ENCODE data around the gene TMEM94.
A peak's percentile ranks its signal among the peaks of the same experiment; 100 is the strongest.
"Not testable (repeated sequence)": the region's sequence is repeated elsewhere in the genome, so short reads cannot be mapped to it uniquely, and the experiment has no call there.

TMEM94 gene

DNA sequence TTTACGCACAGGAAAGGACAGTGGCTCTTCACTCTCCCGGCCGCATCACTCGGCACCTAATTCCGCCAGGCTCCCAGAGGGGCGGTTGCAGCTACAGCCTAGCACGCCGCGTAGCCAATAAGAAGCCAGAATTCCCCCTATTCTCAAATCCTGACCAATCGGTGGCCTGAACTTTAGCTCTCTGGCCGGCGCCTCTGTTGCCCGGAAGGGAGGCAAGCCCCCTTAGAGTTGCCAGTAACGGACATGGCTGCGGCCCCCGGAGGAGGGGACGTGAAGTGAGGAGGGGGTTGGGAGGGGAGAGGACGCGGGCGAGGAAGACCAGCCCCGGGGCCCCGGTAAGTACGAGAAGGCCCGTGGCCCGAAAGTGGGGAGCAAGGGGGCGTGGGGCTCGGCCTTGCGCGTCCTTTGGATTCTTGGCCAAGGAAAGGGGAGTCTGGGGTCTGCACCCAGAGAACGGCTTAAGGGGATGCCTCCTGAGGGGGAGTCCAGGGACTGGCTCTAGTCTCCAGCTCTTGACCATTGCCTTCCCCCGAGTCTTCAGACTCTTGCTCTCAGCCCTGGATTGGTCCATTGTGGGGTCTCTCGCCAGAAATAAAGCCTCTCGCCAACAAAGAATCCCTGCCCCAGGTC, at the start of gene TMEM94:
Gene TMEM94 (plus strand): TSS at position 219 of the 630 bp plus-strand sequence. CDS start 15,271 bp downstream, outside the sequence.
- peak; percentile 98 for DNase-seq

DNA sequence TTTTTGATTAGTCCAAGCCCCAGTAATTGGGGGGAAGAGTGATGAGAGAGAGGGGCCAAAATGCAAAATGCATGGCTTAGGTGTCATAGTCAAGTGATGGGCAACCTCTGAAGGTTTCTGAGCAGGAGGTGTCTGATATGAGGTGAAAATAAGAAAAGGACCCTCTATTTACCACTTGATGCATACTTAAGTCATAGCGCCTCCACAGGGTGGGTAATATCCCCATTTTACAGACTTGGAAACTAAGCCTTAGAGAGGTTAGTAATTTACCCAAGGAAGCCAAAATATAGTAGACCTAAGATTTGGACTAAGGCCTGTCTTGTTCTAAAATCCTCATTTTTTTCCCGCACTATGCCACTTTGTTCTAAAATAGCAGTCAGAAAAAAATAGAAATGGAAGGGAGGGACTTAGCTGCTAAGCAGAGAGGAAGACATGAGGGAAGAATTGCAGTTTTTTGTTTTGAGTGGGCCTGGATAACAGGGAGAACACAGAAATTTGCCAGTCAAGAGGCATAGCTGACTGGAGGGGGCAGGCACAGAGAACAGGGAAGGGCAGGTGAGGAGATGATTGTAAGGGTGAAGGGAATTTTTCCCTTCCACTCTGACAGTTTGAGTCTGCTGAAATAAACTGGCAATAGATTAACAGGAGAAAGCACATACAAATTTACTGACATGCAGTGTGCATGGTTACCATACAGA, 48.6 kb upstream of the TMEM94 start:
- DNase-seq = no peak

DNA sequence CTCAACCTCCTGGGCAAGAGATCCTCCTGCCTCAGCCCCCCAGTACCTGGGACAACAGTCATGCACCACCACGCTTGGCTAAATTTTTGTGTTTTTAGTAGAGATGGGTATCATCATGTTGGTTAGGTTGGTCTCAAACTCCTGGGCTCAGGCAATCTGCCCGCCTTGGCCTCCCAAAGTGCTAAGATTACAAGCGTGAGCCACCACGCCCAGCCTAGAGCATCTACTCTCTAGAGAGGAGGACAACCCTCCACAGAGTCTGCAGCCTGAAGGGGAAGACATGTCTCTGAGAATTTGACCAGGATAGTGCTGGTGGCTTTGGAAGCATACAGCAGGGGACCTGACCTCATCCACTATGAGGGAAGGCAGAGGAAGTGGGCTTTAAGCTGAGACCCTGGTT, 46.3 kb upstream of the TMEM94 start:
- DNase-seq = no peak

DNA sequence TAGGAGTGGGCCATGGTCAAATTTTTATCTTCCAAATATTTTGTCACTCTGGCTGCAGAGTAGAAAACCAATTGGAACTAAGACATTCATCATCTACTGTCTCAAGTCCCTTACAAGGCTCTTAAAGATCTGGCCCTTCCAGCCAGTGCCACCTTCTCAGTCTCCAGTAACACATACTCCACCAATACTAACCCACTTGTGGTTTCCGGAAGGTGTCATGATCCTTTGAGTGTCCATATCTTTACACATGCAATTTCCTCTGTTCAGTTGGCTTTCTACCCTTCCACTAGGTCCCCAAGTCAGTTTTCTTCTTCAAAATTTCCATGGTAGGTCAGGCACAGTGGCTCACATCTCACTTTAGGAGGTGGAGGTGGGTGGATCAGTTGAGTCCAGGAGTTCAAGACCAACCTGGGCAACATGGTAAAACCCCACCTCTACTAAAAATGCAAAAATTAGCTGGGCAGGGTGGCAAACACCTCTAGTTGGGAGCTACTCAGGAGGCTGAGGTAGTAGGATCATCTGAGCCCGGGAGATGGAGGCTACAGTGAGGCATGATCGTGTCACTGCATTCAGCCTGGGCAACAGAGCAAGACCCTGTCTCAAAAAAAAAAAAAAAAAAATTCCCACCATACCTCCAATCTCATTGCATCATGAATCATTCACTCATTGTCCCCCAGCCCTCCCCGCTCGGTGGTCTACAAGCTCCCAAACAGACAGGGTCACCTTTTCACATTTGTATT, 44.9 kb upstream of the TMEM94 start:
- no peak for DNase-seq

DNA sequence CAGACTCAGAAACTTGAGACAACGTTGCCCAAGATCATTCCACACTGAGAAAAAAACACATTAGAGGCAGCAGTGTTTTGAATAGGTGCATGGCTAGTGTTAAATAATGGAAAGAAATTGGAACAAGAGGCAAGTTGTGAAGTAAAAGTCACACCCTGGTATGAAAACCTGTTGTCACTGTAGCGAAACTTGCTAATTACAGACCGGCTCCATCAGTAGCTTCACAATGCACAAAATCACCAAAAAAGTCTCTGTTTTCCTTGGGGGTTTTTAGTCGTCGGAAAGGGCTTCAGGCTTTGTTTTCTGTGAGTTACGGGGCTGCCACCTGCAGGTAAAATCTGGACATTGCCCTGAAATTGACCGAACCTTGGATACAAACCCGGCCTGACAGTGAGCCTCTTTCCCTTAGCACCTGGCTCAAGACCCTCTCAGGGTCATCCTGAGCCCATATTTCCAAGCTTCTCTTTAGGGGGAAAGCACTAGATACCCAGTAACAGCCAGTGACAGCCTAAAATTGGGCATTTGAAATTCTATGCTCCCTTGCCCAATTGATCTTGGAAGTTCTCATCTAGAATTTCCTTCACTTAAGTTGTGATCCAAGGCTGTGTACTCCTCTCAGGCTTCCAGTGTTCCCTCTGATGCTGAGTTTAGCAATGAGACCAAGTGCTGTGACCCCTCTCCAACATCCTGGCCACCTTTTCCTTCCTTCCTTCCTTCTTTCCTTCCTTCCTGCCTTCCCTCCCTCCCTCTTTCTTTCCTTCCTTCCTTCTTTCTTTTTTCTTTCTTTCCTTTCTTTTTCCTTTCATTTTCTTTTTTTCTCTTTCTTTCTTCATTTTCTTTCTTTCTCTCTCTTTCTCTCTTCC, 43.7 kb upstream of the TMEM94 start:
- peak; percentile 67 for DNase-seq

DNA sequence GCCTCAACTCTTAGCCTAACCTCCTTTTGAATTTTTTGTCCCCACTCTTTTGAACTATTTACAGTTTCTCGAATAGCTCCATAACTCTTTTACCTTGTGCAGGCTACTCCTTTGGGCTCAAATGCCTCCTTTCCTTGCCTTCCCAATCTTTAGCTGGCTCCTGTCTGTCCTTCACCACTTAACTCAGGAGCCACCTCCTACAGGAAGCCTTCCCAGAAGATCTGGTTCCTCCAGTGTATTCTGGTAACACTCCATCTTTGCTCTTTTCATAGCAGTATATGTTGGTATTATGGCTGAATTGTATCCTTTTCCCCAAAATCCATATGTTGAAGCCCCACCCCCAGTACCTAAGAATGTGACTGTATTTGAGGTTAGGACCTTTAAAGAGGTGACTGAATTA, 41.9 kb upstream of the TMEM94 start:
- no peak for DNase-seq

DNA sequence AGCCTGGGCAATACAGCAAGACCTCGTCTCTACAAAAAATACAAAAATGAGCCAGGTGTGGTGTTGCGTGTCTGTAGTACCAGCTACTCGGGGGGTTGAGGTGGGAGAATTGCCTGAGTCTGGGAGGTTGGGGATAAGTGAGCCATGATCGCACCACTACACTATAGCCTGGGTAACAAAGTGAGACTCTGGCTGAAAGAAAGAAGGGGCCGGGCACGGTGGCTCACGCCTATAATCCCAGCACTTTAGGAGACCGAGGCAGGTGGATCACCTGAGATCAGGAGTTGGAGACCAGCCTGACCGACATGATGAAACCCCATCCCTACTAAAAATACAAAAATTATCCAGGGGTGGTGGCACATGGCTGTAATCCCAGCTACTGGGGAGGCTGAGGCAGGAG, 40.4 kb upstream of the TMEM94 start:
- DNase-seq = no peak

DNA sequence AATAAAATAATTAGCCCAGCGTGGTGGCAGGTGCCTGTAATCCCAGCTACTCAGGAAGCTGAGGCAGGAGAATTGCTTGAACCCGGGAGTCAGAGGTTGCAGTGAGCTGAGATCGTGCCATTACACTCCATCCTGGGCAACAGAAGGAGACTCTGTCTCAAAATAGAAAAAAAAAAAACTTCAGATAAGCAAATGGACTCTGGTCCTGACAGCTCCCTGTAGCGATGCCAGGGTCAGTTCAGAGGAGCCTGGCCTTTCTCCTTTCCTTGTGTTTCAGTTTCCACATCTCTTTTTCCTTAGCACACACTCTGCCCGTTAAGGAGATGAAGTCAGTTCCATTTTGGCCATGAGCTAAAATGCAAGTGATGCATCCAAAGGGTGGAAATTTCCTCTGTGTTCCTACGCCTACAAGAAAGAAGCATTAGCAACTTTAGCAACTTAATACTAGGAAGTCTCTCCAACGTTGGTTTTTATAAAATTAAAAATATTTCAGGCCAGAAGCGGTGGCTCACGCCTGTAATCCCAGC, 39.3 kb upstream of the TMEM94 start:
- DNase-seq = peak; percentile 61

DNA sequence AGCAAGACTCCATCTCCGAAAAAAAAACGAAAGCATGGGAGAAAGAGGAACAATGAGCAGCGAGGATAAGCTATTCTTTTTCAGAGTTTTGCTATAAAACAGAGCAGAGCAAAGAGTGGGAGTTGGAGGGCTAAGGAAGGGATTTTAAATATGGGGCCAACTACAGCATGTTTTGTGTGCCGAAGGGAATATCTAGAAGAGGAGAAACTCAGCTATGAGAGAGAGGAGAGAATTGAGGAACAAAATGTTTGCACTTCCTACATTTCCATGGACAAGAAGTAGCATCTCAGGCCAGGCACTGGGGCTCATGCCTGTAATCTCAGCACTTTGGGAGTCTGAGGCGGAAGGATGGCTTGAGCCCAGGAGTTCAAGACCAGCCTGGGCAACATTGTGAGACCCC, 37.9 kb upstream of the TMEM94 start:
- DNase-seq = peak; percentile 62

DNA sequence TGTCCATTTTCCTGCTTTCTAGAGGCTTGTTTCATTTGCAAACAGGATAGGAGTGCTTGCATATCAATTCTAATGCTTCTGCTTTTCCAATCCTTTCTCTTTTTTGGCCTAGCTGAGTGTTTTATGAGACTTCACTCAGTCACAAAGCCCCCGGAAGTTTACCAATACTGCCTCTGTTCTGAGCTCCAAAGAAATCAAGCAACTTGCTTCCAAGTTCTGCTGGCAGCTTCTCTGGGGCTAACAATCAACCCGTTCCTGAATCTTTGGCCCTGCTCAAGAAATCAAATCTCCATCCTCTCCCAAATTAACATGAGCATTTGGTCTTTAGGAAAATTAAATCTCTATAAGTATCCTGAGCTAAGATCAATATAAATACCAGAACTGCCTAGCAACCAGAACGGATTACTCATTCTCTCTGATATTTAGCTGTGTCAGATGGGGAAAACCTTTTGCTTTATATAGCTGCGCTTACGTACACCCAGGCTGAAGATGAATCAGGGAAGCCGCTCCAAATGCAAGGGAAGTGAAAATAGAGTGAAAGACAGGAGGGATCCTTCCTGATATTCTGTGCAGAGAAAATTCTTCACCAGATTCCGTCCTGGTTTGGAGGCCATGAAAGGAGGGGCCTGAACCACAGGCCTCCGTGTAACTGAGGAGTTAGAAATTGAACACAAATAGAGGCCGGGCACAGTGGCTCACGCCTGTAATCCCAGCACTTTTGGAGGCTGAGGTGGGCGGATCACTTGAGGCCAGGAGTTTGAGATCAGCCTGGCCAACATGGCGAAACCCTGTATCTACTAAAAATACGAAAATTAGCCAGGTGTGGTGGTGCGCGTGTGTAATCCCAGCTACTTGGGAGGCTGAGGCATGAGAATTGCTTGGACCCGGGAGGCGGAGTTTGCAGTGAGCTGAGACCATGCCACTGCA, 27.6 kb upstream of the TMEM94 start:
- DNase-seq = peak; percentile 93

DNA sequence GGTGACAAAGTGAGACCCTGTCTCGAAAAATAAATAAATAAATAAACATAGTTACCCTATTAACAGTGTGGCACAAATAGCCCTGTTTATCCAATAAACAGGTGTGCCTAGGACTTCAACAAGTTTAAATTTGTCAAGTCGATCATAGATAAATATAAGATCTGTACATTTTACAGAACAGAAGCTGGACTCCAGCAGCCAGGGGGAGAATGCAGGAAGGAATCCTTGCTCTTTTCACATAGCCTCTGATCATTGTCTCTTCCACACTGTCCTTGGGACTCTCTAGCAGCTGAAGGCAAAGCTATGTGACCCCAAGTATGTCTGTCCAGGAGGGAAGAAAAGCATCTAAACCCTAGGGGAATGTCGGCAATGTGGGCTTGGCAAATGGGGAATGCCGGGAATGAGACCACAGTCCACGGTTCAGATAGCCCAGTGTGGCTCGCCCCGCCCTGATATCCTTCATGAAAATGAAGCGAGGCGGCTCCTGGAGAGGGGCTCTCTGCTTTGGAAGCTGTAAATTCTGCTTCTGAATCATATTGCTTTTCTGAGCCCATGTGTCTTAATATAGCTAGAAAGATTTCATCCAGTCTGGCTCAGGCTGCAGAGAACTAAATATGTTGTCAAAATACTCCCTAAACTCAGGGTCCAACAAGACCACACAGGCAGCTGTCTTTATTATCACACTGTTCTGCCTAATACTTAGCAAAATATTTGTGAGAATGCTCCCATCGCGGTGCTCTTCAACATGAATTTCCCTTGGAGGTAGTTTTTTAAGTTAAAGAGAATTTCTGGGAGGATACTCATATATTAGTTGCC, 26.1 kb upstream of the TMEM94 start:
- no peak for DNase-seq

DNA sequence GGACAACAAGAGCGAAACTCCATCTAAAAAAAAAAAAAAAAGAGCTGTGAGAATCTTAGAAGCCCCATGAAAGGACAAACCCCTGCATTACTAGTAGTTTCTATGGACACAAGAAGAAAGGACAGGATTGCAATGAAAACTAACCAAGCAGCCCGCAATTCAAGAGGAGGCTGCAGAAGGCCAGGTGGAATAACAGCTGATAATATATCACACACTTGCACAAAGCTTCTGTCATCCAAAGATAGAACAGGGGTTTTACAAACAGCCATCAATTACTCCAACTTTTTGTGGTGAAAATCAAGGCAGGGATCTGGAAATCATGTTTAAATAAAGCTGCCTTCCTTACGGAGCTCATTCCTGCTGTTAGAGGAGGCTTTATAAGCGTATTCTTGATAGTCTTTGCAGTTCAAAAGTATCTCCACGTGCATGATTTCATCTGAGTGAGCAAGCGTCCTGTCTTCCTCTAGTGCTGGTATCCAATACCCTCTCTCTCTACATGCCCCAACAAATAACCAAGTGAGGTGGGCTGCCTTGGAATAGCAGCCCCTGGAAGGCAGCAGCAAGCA, 23.1 kb upstream of the TMEM94 start:
- DNase-seq = no peak

DNA sequence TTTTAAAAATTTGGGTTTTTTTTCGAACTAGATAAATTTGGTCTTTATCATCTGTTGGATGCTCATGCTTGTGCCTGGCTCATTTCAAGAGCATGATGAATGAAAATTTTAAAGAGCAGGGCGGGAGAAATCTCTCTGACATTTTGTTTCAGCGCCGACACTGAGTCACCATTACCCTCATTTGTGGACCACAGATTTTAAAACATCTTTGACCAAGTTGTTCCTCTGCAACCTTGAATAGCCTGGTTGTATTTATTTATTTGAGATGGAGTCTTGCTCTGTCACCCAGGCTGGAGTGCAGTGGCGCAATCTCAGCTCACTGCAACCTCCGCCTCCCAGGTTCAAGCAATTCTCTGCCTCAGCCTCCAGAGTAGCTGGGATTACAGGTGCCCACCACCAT, 22.0 kb upstream of the TMEM94 start:
- not testable (repeated sequence) for DNase-seq

DNA sequence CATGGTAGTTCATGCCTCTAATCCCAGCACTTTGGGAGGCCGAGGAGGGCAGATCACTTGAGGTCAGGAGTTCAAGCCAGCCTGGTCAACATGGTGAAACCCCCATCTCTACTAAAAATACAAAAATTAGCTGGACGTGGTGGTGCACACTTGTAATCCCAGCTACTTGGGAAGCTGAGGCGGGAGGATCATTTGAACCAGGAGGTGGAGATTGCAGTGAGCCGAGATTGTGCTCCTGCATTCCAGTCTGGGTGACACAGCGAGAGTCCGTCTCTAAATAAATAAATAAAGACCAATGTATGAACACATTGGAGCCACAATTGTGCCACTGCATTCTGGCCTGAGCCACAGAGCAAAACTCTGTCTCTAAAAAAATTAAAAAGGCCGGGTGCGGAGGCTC, 19.0 kb upstream of the TMEM94 start:
- DNase-seq = not testable (repeated sequence)

DNA sequence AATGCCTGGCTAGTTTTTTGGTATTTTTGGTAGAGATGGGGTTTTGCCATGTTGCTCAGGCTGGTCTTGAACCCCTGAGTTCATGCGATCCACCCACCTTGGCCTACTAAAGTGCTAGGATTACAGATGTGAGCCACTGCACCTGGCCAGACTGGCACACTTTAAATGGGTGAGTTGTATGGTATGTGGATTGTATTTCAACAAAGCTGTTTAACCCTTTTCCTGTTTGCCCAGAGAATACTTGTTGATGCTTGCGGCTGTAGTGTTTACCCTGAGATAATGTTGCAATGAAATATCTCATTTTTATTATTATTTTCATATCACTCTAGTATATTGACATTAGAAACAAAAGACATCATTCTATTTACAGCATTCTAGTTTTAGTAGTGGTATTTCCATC, 17.1 kb upstream of the TMEM94 start:
- DNase-seq = no peak

DNA sequence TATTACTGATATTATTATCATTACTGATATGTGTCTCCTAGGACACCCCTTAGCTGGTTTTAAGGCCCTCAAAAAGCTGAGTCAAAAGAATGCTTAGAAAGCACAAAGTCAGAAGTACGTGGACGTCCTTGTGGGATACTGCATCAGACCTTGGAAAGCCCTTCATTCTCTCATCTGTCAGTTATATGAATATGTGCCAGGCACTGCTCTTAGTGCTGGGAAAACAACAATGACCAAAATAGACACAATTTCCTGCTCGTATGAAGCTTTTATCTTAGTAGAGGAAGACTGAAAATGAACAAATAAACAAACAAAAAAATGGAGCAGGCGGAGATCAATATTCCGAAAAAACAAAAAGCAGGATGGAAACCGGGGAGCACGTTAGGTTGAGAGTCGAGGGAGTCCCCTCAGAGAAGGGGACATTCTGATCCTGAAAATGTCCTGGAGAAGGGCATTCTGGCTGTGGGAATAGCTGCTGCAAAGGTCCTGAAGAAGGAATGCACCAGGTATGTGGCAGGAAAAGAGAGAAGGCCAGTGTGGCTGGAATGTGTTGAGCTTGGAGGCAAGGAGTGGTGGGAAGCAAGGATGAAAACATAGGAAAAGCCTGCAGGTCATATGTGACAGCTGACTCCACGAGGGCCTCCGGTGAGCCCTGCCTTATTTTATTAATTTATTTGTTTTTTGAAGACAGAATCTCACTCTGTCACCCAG, 15.5 kb upstream of the TMEM94 start:
- DNase-seq = no peak

DNA sequence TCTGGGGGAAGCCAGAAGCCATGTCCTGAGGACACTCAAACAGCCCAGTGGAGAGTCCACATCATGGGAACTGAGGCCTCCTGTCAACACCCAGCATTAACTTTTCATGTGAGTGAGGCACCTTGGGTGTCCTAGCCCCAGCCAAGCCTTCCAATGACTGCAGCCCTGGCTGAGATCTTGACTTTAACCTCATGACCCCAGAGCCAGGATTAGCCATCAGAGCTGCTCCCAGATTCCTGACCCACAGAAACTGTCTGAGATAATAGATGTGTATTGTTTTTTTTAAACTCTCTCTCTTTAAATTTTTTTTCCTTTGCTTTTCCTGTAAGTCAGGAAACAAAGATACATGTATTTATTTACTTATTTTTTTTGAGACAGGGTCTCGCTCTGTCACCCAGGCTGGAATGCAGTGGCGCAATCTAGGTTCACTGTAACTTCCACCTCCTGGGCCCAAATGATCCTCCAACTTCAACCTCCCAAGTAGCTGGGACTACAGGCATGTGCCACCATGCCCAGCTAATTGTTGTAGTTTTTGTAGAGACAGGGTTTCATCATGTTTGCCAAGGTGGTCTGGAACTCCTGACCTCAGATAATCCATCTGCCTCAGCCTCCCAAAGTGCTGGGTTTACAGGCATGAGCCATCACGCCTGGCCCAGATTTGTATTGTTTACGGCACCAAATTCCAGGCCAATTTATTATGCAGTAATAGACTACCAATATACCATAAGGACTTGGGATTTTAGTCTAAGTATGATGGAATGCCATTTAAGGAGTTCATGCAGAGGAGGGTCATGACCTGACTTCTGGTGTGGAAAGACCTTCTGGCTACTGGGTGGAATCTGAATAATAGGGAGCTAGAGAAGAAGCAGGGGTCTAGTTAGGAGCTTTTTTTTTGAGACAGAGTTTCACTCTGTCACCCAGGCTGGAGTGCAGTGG, 14.0 kb upstream of the TMEM94 start:
- DNase-seq = no peak

DNA sequence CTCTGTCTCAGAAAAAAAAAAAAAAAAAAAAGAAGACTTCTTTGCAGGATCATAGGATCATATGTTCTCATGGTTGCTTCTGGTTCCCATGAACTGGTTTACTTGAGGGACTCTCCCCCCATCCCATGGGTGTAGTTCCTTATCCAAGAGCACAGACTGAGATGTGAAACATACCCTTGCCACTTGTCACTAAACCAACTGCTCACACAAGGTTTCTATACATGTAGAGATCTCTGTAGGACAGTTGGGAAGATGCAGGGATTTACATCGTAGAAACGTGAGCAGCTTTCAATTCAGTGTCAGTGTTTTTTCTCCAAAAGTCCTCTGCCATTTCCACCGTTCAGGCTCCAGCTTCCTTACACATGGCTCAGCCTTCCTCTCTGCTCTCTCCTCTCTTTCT, 11.1 kb upstream of the TMEM94 start:
- no peak for DNase-seq

DNA sequence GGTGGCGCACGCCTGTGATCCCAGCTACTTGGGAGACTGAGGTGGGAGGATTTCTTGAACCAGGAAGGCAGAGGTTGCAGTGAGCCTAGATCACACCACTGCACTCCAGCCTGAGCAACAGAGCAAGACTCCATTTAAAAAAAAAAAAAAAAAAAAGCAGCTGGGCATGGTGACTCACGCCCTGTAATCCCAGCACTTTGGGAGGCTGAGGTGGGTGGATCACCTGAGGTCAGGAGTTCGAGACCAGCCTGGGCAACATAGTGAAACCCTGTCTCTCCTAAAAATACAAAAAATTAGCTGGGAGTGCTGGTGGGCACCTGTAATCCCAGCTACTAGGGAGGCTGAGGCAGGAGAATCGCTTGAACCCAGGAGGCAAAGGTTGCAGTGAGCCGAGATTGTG, 10.5 kb upstream of the TMEM94 start:
- not testable (repeated sequence) for DNase-seq
